ENCODE data around the gene MIS12. TPM values are rescaled to one million over a fixed set of nuclear protein-coding genes. Genes with fewer than 3 reads are reported as not detected.

The MIS12 gene
- total RNA-seq, 2 experiments from 2014 or later: 30.3 to 35.0 TPM

DNA sequence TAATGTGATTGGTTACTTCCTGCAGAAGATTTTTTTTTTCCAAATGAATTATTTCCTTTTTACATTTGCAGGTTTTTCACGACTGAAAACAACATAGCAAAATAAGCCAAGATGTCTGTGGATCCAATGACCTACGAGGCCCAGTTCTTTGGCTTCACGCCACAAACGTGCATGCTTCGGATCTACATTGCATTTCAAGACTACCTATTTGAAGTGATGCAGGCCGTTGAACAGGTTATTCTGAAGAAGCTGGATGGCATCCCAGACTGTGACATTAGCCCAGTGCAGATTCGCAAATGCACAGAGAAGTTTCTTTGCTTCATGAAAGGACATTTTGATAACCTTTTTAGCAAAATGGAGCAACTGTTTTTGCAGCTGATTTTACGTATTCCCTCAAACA, 2.4 kb downstream of the MIS12 start:
- Mint-ChIP-seq H3K9me3 (no peaks in the 10 kb centered on the region), H3K36me3 (ENCODE audit: low read depth) (peaks cover 53% of the 10 kb centered on the region), H3K4me1 (ENCODE audit: low read depth) (peaks cover 37% of the 10 kb centered on the region), H3K27me3 (no peaks in the 10 kb centered on the region), H3K4me3 (no peak overlapping the region), H3K27ac (no peak overlapping the region)
- intact Hi-C loops (cut with micrococcal nuclease): no loop called here
- TF ChIP-seq, protein P1, sequence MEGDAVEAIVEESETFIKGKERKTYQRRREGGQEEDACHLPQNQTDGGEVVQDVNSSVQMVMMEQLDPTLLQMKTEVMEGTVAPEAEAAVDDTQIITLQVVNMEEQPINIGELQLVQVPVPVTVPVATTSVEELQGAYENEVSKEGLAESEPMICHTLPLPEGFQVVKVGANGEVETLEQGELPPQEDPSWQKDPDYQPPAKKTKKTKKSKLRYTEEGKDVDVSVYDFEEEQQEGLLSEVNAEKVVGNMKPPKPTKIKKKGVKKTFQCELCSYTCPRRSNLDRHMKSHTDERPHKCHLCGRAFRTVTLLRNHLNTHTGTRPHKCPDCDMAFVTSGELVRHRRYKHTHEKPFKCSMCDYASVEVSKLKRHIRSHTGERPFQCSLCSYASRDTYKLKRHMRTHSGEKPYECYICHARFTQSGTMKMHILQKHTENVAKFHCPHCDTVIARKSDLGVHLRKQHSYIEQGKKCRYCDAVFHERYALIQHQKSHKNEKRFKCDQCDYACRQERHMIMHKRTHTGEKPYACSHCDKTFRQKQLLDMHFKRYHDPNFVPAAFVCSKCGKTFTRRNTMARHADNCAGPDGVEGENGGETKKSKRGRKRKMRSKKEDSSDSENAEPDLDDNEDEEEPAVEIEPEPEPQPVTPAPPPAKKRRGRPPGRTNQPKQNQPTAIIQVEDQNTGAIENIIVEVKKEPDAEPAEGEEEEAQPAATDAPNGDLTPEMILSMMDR (IDR thresholded peaks at IDR 0.05): no peak
- ChIA-PET POLR2A (interaction anchor here (3.8 to 6.9 kb wide), 2 partner anchors 8 to 19 kb away, joined by 28 to 55 read pairs; partner anchors contain the start of gene DHX33), CTCF (no interaction called here)
- ATAC-seq (no peak), DNase-seq (no peak)

DNA sequence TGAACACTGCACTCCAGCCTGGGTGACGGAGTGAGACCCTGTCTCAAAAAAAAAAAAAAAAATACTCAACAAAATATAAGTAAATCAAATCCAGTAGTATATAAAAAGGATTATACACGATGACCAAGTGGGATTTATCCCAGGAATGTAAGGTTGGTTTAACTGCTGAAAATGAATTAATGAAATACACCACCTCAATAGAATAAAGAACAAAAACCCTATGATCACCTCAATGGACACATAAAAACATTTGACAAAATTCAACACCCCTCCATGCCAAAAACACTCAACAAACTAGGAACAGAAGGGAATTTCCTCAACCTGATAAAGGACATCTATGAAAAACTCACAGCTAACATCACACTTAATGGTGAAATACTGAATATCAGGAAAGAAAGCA, 6.6 kb downstream of the MIS12 start:
- POLR2A ChIA-PET: no interaction called here
- H3K9me3 Mint-ChIP-seq: no peaks in the 10 kb centered on the region
- no peak for DNase-seq

DNA sequence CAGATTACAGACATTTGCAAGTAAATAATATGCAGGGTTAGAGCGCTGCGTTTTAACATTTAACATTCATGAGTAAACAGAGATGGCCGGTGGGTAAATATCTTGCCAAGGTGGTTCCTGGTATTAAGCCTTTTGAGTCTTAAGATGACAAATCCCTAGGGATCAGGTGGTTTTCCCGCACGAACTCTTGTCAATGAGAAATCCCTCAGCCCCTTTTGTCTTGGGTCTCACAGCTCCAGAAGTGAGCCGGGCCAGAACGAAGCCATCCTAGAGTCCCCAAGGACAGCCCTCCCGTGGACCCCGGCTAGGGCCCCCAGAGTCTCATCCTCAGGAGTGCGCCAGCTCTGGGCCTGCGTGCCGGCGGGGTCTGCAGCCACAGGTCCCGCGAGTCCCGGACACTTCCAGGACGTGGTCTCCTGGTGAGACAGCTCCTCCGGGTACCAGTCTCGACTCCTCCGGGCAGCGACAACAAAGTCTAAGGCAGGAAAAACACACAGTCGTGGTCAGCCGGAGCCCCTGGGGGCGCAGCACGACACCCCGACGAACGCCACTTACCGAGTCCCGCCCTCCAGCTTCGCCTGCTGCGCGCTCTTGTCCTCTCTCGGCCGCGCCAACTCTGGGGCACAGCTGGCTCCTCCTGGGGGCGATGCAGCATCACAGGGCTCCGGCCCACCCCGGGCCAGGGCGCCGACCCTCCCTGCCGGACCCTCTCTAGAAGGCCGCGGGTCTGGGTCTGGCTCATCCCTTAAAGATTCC, 13.3 kb downstream of the MIS12 start:
- ATAC-seq (no peak), DNase-seq (no peak)
- ChIA-PET CTCF (interaction anchor here (0.7 to 1.2 kb wide), 3 partner anchors 9 to 60 kb away, joined by 3 read pairs; no protein-coding TSS in a partner anchor), POLR2A (interaction anchor here (0.6 to 2.8 kb wide), 4 partner anchors 8 to 231 kb away, joined by 3 to 19 read pairs (median 3); partner anchors contain the start of genes DERL2 and MIS12)
- Mint-ChIP-seq H3K9me3 (no peaks in the 10 kb centered on the region), H3K4me1 (ENCODE audit: low read depth) (peaks cover 21% of the 10 kb centered on the region), H3K4me3 (peak overlapping the region; percentile 85), H3K27ac (no peak overlapping the region), H3K36me3 (ENCODE audit: low read depth) (no peaks in the 10 kb centered on the region), H3K27me3 (no peaks in the 10 kb centered on the region)
- intact Hi-C loops (cut with micrococcal nuclease): no loop called here
- TF ChIP-seq, protein P1 (IDR thresholded peaks at IDR 0.05): no peak

More for the DNA sequence above, 6.6 kb downstream of the MIS12 start:
- Mint-ChIP-seq H3K36me3 (ENCODE audit: low read depth) (peaks cover 29% of the 10 kb centered on the region), H3K27me3 (no peaks in the 10 kb centered on the region), H3K4me1 (ENCODE audit: low read depth) (peaks cover 13% of the 10 kb centered on the region), H3K4me3 (no peak overlapping the region), H3K27ac (no peak overlapping the region)
- TF ChIP-seq, protein P1 (IDR thresholded peaks at IDR 0.05): no peak
- CTCF ChIA-PET: no interaction called here
- intact Hi-C loops (cut with micrococcal nuclease): no loop called here
- ATAC-seq: no peak

DNA sequence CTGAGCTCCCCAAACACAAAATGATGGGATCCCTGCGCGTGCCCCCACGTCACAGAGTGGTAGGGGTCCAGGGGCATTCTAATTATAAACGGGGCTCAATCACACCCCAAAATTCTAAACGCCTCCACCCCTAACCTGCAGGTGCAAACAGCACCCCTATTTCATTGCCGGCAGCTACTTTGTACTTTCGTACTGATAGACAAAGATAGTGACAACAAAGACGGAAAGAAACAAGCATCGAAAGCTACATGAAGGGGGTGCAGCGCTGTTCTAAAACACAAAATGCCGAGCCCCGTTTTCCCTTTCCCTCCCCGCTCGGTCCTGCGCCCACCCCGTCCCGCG, 13.9 kb downstream of the MIS12 start:
- H3K4me3 Mint-ChIP-seq: peak overlapping the region; percentile 85
- H3K27ac Mint-ChIP-seq: peak overlapping the region; percentile 60
- H3K27me3 Mint-ChIP-seq: no peaks in the 10 kb centered on the region
- H3K4me1 Mint-ChIP-seq (ENCODE audit: low read depth): peaks cover 21% of the 10 kb centered on the region
- TF ChIP-seq, protein P1 (IDR thresholded peaks at IDR 0.05): no peak
- ATAC-seq (no peak), DNase-seq (no peak)
- ChIA-PET POLR2A (interaction anchor here (0.6 to 2.8 kb wide), 5 partner anchors 9 to 232 kb away, joined by 3 to 19 read pairs (median 3); partner anchors contain the start of genes DERL2 and MIS12), CTCF (interaction anchor here (0.7 to 1.2 kb wide), 3 partner anchors 10 to 61 kb away, joined by 3 read pairs; no protein-coding TSS in a partner anchor)
- no peaks in the 10 kb centered on the region for H3K36me3 Mint-ChIP-seq (ENCODE audit: low read depth)
- no peaks in the 10 kb centered on the region for H3K9me3 Mint-ChIP-seq
- intact Hi-C loops (cut with micrococcal nuclease): no loop called here
